Hematopoietic multipotent progenitor cell treated with erythropoietin and hydrocortisone succinate and interleukin-3 and kit ligand, for 6 days (in vitro differentiated cells): ENCODE results near the gene ARHGEF1.

Experiments used
- DNase-seq: peaks from one replicate; pipeline ENCODE4 v3.0.0-alpha.2; 2015

ARHGEF1 gene

DNA sequence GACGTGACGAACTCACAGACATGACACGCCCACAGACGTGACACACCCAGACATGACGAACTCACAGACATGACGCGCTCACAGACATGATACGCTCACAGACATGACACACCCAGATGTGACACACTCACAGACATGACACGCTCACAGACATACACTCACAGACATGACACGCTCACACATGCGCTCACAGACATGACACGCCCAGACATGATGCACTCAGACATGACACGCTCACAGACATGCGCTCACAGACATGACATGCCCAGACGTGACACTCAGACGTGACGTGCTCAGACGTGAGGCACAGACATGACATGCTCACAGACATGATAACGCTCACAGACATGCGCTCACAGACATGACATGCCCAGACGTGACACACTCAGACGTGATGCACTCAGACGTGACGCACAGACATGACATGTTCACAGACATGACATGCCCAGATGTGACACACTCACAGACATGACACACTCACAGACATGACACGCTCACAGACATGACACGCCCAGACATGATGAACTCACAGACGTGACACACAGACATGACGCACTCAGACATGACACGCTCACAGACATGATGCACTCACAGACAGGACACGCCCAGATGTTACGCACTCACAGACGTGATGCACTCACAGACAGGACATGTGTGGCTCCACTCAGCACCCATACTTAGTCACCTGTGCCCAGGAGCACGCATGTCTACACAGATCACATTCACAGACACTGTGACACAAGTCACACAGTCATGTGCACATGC is 37.1 kb downstream of the ARHGEF1 start:
- DNase-seq, result no peak

DNA sequence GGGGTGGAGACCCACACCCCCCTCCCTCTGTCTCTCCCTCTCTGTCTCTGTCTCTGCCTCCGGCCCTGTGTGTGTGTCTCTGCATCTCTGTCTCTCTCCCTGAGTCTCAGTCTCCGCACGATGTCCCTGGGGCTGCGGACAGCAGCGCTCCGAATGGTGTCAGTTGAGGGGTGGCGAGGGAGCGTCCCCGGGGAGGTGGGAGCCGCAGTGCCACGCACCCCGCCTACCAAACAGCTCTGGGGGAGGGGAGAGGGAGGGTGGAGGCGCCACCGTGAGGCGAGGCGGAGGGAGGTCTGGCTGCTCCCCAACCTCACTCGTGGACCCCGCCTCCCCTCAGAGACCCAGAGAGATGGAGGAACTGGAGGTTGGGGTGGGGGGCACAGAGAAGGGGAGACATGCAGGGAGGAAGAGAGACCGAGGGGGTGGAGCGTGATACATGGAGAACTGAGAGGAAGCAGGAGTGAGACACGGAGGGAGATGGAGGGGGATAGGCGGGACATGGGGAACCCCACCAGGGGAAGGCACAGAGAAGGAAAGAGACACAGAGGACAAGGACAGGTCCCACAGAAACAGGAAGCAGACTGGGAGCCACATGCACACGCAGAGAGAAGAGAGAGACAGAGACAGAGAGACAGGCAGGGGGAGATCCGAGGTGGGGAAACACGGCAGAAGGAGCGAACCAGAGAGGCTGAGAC is 38.0 kb downstream of the ARHGEF1 start:
- no peak for DNase-seq

DNA sequence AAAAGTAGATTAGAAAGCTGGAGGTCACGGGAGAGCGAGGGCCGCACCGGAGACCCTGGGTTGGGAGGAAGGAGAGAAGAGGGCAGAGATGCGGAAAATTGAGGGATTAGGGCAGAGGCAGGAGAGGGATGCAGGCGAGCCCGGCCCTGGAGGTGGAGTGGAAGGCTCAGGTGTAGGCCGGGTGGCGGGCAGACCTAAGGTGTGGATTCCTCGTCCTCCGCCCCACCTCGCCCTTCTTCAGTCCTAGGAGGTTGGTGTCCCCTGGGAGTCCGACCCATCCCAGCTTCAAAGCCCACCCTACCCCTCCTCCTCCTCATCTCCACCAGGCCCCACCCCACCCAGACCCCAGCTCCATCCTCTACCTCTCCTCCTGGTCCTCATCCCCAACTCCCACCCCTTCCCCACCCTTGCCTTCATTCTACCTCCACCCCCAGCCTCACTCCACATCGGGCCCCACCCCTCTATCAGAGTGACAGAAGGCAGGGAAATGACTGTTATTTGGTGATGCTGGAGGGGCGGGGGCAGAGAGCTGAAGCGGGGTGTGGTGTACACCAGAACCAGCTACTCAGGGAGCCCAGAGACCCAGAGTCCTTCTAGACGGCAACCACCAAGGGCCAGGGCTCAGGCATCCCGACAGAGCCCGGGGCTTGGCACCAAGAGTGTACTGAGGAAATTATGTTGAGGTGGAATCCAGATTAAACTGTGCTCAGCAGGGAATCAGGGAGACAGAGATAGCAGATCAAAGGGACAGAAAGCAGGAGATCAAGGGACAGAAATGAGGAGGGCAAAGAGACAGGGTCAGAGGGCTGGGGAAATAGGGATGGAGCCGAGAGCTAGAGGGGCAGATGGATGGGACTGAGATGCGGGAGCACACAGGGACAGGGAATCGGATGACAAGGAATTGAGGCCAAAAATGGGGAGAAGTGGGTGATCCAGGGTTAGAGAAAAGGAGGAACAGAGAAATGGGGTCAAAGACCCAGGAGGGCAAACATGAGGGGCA is 38.9 kb downstream of the ARHGEF1 start:
- no peak for DNase-seq

DNA sequence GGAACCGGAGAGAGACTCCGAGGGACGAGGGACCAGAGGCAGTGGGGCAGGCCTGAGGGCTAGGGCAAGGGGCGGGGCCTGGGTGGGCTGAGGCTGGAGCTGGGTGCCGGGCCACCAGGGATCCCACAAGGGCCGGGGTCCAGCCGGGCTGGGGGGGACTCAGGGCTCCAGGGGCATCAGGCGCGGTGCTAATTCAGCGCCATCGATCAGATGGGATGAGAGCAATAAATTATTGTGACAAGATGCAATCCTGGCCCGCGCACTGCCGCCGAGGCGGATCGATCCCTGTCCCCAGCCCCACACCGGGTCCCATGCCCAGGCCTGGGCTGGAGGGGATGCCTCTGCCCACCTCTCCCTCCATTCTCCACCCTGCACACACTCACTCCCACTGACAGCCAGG is 39.6 kb downstream of the ARHGEF1 start:
- DNase-seq, result no peak

DNA sequence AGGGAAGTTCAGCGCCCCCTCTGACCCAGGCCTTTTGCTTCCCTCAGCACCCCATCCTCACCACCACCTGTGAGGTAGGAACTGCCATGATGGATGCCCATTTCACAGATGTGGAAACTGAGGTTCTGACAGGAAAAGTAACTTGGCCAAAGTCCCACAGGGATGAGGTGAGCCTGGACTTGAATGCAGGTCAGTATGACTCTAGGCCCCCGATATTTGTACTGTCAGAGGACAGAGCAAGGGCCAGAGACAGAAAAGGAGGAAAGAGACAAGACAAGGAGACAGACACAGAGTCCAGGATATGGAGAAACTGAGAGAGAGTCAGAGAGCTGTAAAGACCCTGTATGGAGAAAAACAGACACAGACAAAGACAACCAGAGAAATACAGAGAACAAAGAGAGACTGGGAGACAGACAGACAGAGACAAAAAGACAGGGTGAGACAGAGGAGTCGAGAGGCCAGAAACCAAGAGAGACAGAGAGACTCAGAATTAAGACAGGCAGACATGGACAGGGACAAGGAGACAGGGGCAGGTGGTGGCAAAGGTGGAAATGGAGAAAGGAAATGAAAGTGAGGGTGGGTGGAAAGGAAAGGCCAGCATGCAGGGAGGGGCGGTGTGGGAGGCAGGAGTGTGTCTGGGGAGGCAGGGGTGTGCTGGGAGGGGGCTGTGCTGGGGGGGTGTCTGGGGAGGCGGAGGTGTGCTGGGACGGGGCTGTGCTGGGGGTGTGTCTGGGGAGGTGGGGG is 40.2 kb downstream of the ARHGEF1 start:
- DNase-seq, result no peak

DNA sequence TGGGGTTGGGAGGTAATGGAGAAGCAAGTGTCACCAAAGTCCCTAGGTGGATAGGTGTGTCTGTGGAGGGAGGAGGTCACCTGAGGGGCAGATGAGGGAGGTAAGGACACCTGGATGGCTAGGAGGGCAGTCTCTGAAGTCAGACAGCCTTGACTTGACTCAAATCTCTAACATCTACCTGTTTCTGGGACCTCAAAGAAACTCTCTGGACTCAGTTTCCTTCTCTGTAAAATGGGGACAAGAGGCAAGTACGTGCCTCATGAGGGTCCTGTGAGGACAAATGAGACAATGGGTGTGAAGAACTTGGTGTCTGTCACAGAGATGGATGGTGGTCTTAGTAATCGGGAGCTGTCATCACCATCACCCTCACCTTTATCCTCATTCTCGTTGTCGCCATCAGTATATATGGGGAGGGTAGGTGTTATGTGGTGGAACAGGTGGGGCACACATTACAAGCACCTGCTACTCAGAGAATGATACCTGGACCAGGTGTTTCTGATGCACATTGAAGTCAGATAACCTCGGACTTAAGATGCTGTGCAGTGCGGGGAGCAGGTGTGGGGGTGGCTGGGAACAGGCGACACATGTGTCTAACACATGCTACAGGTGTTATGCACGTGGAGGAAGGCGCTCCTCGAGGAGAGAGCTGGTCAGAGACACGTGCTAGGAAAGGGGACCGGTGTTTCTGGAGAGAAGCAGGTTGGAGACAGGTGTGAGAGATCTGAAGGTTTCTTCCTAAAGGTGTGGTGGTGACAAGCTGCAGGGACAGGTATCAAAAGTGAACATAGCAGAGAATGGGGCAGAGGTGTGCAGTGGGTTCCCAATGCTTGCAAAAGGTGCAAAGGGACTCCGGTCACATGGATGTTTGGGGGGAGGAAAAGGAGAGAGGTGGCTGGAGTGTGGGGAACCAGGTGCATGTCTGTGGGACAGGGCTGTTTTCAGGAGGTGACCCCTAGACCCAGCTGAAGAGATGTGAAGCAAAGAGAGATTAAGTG is 41.5 kb downstream of the ARHGEF1 start:
- DNase-seq, result no peak

DNA sequence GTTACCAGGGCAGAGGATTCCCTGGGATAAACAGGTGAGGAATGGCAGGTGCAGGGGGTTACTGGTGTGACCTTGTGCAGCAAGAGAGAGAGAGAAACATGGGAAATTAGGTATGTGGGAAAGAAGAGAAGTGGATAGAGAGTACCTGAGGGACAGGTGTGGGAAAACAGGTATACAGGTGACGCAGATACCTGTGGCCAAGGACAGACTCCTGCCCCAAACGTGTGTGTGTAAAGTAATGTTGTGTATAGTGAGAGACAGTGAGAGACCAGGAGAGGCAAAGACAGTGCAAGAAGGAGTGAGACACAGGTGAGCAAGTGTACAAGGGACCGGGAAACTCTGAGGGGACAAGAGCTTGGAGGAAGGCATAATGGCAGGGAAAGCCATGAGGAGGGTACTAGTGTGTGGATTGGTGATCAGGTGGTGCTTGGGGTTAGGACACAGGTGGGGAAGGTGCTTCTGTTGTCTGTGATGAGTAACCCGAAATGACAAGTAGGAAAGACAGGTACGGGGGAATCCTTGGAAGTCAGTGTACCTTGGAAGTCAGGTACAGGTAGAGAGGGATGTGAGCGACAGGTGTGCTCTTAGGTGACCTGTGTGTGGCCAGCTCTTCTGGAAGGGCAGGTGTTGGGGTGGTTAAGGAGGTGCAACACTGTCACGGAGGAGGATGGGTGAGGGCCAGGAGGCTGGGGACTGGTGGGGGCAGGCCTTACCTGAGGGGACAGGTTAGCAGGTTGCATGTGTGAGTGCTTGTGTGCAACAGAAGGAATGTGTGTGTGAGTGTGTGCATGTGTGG is 42.4 kb downstream of the ARHGEF1 start:
- no peak for DNase-seq

DNA sequence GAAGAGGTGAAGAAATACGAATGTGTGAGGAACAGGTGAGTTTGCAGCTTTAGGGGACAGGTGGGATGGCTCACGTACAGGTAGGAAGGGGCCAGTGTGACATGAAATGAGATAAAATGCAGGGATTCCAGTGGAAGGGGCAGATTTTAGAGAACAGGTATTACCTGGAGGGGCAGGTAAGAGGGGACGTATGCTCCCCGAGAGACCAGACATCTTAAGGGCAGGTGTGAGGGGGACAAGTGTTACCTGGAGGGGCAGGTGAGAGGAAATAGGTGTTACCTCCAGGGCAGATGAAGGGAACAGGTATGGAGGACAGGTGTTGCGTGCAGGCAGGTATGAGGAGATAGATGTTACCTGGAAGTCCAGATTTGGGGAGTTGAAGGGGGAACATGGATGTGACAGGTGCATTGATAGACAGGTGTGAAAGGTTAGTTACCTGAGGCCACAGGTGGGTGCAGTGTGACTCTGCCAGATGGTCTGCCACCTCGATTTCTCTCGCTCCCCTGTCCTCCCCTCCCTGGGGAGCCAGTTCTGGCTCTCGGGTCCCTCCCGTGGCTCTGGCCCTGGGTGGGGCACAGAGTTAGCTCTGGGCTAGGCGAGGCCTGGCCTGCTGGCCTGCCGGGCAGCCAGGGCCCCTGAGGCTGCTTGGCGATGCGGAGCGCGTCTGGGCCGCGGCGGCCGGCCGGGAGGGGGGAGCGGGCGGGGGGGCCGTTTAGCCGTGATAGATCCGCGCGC is 43.2 kb downstream of the ARHGEF1 start:
- no peak for DNase-seq

DNA sequence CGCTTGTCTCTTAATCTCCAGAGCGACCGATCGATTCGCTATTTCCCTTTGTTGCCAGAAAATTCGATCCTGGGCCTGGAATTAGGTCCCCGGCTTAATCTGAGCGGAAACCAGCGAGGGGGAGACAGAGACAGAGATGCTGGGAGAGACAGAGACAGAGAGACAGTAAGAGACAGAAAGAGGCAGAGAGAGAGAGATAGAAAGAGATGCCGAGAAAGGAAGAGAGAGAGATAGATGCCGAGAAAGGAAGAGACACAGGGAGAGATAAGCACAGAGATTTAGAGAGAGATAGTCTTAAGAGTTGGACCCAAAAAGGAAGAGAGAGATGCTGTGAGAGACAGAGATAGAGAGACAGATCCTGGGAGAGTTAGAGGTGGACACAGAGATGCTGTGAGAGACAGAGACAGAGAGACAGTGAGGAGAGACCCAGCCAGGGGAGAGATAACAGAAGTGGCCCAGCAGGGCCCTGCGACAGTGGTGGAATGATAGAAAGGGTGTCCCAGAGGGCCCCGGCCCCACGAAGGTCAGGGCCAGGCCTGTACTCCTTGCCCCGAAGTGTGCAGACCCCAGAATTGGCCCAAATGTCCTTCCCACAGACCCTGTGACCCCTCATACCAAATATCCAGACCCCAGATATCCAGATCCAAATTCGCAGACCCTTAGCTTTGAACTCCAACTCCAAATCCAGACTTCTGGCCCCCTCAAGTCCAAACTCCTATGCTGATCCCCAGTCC is 43.9 kb downstream of the ARHGEF1 start:
- no peak for DNase-seq

DNA sequence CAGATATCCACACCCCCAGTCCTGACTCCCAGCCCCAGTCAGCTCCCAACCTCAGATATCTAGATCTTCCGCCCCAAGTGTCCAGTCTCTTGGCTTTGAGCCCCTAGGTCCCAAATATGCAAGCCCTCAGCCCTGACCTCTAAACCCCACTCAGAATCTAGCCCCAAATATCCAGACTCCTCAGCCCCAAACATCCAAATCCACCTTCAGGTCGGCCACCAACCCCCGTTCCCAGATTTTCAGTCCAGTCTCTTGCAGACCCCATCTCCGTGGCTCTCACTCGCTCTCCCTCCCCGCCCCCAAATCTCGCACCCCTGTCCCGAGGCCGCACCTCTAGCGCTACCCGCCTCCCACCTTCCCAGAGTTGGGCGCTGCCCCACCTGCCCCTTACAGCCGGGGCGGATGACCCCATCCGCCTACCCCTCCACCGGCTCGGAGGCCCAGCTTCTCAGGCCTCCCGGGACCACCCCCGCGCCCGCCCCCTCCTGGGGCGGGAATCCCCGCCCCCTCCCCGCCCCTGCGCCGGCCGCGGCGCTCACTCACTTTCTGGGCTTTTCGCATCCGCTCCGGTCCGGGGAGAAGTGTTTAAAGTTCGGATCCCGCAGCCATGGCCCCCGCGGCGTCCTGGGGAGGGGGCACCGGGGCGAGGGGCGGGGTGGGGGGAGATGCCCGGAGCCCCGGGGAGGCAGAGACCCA is 44.7 kb downstream of the ARHGEF1 start:
- DNase-seq, result no peak

DNA sequence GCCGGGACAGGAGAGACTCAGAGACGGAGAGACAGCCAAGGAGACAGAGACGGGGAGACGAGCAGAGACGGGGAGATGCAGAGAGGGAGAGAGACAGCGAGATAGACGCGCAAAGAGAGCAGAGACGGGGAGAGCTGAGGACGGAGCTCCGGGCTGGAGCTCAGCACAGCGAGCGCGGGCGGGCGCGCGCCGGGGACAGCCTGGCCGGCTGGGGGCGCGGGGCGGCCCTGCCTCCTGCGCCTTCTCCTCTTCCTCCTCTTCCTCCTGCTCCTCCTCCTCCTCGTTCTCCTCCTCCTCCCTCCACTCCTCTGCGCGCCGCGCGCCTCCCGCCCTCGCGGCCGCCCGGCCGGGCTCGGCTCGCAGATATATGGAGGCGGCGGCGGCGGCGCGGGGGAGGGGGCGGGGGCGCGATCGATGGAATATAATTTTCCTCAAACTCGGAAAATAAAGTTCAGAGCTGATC is 45.3 kb downstream of the ARHGEF1 start, which contains the start of gene ERFL:
Gene ERFL (minus strand): TSS at position 229 of the 463 bp plus-strand sequence. CDS start 15,530 bp downstream, outside the sequence.
- DNase-seq, result no peak

DNA sequence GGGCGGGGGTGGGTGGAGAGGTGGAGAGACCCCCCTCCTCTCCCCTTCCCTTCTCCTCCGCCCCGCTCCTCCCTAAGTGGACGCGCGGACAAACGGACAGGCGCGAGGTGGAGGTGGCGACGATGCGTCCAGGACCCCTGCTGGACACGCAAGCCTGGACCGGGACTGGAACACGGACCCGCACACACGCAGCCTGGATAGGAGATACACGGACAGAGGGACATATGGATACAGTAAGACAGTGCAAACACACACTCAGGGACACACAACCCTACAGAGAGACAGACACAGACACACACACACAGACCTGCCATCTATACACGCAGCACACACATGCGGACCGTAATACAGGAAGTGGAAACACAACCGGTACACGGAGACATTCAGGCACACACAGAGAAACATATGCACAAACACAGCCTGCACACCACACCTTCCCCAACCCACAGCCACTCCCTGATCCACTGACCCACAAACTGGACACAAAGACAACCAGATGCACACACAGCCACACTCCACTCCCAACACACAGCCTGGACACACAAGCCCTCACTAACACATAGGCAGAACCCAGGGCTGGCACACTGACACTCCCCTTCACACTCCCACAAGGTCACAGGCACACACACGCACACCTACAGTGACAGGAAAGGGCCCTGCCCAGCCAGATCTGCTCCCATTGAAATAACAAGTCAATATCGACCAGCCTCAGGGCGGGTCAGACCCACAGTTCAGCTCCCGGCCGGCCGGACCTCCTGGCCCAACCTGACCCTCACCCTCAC is 46.0 kb downstream of the ARHGEF1 start:
- no peak for DNase-seq

DNA sequence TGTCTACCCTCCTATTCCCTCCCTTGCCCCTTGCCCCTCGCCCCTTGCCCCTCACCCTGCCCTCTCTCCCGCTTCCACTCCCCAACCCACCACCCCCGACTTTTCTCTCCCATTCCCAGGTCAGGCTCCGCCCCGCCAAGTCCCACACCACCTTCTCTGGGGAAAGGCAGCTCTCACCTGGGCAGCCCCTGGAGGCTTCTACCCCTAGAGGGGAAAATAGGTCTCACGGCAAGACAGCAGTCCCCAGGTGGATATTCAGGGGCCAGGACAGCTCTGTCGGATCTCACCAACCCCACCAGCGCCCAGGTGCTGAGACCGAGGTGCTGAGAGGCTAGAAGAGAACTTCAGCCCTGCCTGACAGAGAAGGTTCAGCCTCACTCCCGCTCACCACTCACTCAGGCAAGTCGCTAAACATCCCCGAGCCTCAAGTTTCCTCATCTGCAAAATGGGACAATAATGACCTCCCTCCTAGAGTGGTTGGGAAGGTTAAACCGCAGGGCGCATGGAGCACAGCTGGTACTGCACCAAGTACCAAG is 46.6 kb downstream of the ARHGEF1 start:
- no peak for DNase-seq

DNA sequence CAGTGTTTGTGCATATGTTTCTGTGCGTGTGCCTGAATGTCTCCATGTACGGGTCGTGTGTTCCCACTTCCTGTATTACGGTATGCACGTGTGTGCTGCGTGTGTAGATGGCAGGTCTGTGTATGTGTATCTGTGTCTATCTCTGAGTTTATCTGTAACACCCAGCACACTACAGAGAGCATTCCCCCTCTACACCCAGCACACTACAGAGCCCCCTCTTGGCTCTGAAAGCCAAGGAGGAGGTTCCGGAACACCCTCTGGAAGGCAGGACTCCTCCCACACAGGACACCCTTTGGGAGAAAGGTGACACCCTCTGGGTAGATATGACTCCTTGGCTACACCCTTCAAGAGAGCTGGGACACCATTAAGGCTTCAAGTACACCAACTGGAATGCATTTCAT is 47.3 kb downstream of the ARHGEF1 start:
- no peak for DNase-seq

DNA sequence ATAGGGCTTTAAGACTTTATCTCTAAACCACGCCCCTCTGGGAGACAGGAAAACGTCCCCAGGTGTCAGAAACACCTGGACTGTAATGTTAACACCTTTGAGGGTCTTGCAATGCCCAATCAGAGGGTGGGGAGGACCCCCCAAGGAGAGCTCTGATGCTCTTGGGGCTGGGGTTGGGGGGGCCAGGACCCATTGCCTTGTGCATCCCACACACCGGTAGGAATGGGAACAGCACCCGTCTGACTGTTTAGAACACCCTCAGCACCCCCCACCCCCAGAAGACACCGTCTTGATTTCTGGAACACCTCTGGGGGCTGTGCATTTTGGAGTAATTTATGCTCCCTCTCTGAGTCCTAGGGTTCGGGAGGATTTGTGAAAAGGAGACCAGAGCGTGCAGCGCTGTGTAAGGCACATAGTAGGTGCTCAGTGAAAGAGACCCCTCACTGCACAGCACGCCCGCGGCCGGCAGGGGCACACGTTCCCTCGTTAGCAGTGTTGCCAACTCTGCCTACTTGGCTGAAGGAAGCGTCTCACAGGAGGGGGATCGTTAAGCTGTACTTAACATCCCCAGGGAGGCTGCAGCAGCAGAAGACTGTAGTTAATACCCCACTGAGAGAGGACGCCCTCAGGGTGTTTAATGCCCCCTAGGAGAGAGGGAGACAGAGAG is 48.1 kb downstream of the ARHGEF1 start:
- DNase-seq, result peak; percentile 51

DNA sequence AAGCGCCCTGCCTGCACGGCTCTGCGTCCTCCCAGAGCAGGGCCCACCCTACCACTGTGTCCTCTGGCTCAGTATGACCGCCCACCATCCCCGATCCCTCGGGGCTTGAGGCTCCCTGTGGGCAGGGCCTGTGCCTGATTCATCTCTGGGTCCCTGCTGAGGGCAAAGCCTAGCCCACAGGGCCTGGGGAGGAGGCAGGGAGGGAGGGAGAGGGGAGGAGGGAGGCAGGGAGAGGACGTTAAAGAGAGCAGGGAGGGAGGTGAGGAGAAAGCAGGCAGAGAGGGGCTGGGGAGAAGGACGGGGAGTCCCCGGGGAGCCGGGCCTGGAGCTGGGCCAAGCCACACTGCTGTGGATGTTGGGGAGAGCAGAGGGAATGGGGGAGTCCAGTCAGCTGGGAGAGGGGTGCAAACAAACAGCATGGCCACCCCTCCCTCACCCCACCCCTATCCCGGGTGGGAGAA is 49.3 kb downstream of the ARHGEF1 start:
- DNase-seq, result no peak
